CD1c-positive myeloid dendritic cell (primary cell): ENCODE results near the gene PARD3B.

Experiments used
- DNase-seq: peaks from one replicate; pipeline ENCODE4 v3.0.0-alpha.2; 2016; ENCODE audit errors: extremely low spot score

PARD3B gene

DNA sequence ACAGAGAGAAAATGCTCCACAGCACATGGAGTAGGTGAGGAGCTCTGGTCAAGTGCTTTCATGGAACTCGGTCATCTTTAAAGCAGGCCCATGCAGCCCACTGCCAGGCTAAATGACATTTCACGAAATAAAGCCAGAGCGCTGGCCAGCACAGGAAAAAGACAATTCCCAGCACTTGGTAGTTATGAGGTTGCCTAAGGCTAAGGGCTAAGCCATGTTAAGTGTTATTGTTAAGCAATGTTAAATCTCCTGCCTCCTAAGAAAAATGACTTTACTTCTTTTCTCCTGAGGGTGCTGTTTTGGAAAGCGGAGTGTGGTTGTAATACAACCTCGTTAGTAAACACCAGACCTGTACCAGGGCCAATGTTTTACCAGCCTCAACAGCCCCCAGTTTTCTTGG, 1011.1 kb downstream of the PARD3B start:
- no peak for DNase-seq

GRCh38 chr2:205556841-205557539, 1011.7 kb downstream of the PARD3B start:
- no peak for DNase-seq

DNA sequence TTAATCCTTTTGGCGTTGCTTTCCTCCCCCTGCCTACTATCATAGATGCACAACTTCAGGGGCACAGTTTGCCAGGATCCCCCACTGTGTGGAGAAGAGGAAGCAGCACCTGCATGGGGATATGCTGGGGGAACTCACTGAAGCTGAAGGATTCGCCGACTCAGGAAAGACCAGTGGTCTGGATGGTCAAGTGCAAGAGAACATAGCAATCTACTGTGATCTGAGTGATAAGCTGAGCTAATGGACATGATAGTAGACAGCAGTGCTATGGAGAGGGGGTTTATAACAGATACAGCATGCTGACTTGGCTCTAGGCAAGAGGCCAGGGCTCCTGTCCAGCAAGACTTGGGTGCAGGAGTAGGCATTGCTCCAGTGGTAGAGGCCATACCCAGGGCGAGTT, 1012.6 kb downstream of the PARD3B start:
- DNase-seq: no peak

- DNase-seq: no peak
Measured at GRCh38 chr2:205561441-205561840, 1016.2 kb downstream of the PARD3B start.

GRCh38 chr2:205563646-205564045, 1018.4 kb downstream of the PARD3B start:
- DNase-seq: peak; percentile 33

GRCh38 chr2:205564346-205565141, 1019.3 kb downstream of the PARD3B start:
- DNase-seq: no peak

GRCh38 chr2:205565142-205565522, 1019.9 kb downstream of the PARD3B start:
- no peak for DNase-seq

- DNase-seq: no peak
Measured at GRCh38 chr2:205566606-205567168, 1021.4 kb downstream of the PARD3B start.

DNA sequence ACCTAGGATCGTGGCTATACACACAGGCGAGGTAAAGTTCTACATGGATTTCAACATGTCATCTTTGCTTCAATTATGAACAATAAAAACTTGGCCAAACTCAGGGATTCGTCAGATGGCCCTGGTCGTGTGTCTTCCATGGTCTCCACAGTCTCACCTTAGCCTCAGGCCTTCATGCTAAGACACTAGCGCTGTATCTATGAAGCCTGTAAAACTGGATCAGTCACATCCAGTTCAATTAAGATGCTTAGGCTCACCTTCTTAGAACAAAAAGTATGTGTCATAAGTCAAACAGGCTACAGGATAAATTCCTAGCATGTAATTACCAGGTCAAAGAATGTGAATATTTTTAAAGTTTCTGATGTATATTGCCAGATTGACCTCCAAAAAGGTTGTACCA, 1023.3 kb downstream of the PARD3B start:
- DNase-seq: no peak

DNA sequence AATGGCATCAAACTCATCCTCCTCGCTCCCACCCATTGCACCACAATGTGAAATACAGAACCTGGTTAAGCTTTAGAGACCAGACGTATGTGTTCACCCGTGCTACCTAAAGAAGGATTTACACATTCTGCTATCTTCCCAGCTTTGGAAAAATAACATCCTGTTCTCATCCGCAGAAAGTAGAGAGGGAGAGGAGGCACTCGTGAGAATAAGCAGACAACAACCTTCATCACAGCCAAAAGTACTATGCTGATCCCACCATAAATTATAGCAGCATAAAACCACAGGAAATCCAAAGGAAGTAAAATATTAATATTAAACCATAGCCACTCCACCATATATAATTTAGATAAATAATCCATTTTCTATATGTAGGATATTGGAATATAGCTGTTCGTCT, 1025.4 kb downstream of the PARD3B start:
- DNase-seq: no peak

DNA sequence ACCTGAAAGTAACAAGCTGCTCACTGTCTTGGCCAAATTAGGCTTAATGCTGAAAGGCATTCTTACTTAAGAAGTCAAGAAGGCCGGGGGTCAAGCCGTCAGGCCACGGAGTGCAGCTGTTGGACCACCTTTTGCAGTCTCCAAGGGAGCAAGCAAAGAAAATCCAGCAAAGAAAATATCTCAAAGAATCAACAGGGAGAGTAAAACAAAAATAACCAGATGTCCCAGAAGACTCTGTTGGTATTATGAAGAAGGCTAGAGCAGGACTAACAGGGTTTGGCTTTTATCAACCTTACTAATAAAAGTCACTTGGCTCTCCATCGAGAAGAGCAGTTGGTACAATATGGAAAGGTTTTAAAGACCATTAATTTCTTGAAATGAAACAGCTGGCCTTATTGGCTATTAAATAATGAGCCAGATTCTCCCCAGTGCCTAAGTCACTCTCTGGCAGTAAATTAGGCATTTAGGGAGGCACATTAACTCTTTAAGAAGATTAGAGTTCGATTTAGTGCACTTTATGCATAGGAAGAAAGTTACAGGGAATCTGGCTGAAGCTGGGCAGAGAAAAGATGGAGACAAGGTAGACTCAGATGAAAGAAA, 1026.2 kb downstream of the PARD3B start:
- DNase-seq: no peak

- DNase-seq: no peak
Measured at GRCh38 chr2:205574001-205574400, 1028.7 kb downstream of the PARD3B start.

- no peak for DNase-seq
Measured at GRCh38 chr2:205579335-205579734, 1034.1 kb downstream of the PARD3B start.

GRCh38 chr2:205580212-205580987, 1035.1 kb downstream of the PARD3B start:
- DNase-seq: no peak

DNA sequence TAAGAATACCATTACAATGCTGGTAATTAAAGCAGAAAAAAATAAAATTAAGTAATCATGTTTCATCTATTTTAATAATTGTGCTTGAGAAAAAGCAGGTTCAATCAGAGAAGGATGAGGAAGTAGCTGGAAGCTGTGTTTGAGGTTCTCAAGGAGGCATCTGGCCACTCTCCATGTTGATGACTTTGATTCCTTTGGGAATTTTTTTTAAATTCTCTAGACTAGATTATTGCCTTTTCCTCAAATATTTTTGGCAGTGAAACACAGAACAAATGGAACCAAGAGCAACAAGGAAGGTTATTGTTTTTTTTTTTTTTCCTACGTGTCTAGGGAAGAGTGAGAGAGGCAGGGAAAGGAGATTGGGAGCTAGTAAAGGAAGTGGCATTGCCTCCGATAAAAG, 1037.1 kb downstream of the PARD3B start:
- DNase-seq: no peak

DNA sequence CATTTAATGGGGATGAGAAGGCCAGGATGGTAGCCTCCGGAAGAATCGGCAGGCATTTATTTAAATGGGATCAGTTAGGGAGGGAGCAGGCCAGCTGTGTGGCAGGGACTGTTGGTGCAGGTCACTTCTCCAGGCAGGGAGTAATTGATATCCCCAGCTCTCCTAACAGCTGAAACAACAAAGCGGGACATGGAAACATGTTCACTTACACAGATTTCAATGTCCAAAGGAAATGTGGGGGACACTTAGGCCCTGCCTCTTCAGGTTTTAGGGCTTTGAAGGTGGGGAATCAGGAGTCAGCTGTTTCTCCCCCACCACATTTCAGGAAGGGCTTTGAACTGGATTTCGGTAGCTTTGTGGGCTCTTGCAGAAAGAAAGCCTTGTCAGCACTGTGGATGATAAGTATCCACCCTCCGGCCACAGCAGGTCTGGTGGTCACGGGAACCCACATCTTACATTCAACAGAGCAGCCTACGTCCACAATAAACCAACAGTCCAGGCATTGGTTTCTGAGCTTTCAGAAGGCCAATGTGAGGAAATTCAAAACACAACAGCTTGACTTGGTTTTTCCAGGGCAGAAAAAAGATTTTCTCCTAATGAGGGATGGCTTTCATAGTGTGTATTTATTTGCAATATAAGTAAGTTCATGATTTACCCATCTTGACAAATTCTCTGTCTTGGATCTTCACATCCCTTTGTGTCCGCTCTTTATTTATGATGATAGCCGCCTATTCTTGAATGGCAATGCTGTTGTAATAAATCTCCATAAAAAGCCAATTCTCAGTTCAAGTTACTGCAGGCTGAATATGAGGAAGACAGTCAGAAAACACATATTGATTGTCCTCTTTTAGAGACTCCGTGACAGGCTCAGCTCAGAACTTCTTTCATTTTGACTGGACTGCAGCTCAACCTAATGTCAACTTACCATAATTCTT, 1040.4 kb downstream of the PARD3B start:
- no peak for DNase-seq

DNA sequence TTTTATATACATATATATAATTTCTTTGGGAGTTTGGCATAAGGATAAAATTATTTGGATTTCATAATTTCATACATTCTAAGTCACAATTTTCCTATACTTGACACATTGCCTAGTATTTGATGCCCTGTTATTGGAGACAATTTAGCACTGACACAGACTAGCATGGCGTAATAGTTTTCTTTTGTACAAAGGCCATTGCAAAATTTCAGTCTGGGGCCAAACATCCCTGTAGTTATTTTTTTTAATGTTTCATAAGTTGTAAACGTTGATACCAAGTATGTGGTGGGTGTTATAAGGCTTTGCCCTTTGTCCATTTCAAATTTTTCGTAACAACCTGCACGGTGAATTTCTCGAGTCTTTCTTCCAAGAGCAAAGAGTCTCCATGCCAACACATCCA, 1041.4 kb downstream of the PARD3B start:
- no peak for DNase-seq

DNA sequence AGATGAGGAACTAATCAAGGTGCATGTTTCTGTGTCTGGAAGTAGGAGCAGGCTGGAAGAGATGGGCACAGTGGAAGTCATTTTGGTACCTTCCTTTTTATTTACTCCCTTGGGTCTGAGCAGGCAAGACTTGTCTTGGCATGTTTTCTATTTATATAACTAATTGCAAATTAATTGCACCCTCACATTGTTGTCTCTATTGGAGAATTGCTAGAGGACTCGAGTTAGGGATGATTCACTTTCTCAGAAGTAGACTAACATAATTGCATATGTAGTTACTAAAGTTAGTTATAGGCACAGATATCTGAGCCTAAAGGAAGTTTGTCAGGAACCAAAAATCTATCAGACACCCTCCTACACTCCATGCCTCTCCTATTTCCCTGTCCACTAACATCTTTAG, 1044.2 kb downstream of the PARD3B start:
- no peak for DNase-seq

DNA sequence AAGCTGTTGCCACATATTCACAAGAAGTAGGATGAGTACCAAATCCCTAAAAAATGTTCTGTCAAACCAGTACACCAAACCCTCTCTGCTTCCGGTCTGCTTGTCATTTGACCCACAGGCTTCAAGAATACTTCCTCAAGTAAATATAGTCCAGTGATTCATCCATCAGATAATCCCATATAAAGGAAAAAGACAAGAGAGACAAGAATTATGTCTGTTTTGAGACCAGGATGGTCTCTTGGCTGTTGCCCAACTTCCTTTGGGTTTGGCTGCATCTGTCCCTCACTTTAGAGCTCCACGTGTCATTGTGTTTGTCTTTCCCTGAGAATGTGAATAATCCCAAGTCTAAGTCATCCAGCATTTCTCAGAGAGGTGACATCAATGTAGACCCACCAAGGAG, 1045.5 kb downstream of the PARD3B start:
- DNase-seq: no peak

DNA sequence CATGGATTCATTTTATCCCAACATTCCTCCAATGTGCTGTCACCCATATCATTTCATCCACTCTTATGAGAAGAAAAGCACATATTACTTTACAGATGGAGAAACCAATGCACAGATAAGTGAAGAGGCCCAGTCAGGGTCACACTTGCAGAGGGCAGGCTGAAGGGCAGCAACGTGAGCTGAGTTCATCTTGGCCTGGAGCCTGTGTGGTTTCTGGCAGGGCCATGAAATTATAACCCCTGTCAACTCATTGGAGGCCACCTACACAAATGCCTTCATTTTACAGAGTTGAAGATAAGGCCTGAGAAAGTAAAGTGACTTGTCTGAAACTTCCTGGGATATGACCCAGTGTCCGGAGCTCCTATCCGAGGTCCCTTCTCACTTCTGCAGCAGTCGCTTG, 1048.6 kb downstream of the PARD3B start:
- DNase-seq: no peak

DNA sequence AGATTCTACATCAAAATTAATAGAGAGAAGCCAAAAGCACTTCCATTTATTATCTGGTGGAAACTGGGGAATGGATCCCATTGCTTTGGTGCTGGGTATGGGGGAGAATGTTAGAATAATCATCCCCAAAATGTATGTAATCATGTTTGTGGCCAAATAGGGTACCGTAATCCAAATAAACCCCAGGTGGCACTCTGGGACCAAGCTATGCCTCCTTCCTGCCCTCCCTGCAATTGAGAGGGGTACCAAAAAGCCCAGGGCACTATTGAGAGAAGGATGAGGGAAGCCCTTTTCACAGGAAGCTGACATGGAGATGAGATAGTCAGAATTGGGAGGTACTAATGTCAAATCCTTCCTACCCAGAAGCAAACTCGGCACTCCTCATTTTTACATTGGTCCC, 1051.3 kb downstream of the PARD3B start:
- DNase-seq: no peak
